ENCODE measurements around the gene MXI1. TPM values are rescaled to one million over a fixed set of nuclear protein-coding genes. Genes with fewer than 3 reads are reported as not detected.

The MXI1 gene
- polyA plus RNA-seq, 1 experiment = 17.1 TPM

DNA sequence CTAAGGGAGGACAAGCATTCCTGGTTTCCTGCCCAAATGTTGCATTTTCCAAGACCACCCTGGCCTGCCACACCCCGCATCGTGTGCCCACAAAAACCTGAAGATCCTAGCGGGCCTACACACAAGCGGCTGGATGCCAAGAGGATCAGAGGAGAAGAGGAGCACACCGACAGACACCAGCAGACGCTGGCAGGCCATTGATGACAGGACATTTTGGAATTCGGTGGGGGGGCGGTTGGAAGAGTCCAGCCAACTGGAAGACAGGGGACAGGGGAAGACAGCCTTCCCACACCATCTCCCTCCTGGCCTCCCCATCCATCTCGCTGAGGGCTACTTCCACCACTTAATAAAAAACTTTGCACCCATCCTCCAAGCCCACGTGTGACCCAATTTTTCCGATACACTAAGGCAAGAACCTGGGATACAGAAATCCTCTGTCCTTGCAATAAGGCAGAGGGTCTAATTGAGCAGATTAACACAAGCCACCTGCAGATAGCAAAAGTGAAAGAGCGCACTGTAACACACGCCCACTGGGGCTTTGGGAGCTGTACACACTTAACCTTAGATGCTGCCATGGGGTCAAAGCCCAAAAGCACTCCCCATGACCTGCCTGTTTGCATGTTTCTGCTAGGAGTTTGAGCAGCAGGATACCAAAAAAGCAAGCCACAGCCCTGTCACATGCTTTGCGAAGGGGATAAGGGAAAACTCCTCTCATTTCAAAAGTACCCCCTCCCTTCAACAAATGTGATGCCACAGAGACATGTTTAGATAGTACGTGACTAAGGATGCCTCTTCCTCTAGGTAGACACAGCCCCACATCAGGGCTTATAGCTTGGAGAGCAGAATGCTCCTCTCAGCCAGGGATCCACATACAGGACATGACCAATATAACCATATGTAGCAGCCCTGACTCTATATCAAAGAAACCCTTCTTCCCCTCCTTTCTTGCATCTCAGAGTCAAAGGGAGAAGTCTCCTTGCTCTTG is 110.8 kb downstream of the MXI1 start:
- TF ChIP-seq, protein P1, sequence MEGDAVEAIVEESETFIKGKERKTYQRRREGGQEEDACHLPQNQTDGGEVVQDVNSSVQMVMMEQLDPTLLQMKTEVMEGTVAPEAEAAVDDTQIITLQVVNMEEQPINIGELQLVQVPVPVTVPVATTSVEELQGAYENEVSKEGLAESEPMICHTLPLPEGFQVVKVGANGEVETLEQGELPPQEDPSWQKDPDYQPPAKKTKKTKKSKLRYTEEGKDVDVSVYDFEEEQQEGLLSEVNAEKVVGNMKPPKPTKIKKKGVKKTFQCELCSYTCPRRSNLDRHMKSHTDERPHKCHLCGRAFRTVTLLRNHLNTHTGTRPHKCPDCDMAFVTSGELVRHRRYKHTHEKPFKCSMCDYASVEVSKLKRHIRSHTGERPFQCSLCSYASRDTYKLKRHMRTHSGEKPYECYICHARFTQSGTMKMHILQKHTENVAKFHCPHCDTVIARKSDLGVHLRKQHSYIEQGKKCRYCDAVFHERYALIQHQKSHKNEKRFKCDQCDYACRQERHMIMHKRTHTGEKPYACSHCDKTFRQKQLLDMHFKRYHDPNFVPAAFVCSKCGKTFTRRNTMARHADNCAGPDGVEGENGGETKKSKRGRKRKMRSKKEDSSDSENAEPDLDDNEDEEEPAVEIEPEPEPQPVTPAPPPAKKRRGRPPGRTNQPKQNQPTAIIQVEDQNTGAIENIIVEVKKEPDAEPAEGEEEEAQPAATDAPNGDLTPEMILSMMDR (IDR thresholded peaks at IDR 0.05; ENCODE audit: insufficient read depth, low read depth, low read length) = no peak
- no peak for DNase-seq (ENCODE audit: low read depth)
- no peaks in the 10 kb centered on the region for H3K36me3 ChIP-seq (ENCODE audit: control insufficient read depth, insufficient read depth, low read length)
- no peak overlapping the region for H3K4me3 ChIP-seq (ENCODE audit: low read depth, low read length)
- CTCF ChIA-PET = interaction anchor here (2.1 kb wide), 1 partner anchor 37 kb away, joined by 5 read pairs; no protein-coding TSS in a partner anchor
- POLR2A ChIA-PET = no interaction called here
- no peaks in the 10 kb centered on the region for H3K27me3 ChIP-seq (ENCODE audit: control insufficient read depth, insufficient read depth, low read length)

DNA sequence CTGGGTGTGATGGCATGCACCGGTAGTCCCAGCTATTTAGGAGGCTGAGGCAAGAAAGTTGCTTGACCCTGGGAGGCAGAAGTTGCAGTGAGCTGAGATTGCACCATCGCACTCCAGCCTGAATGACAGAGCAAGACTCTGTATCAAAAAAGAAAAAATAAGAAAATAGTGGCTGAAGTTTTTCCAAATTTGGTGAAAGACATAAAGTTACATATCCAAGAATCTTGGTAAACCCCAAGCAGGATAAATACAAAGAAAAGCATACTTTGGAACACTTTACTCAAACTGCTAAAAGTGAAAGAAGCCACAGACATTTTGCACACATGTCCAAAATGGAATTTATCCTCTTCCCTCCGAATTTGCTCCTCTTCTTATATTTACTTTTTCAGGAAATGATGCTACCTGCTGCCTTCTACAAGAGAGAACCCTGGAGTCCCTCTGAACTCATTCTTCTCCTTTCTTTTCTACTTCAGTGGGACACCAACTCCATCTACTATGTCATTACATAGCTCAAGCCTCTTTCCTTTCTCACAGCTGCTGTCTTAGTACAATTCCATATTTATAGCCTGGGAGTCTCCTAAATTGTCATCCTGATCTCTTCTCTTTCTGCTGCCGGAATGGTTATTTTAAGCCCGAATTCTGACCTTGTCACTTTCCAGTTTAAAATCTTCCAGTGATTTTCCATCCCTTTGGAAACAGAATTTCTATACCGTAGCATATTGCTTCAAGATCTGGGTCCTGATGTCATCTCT is 114.6 kb downstream of the MXI1 start:
- ChIA-PET POLR2A (no interaction called here), CTCF (no interaction called here)
- TF ChIP-seq, protein P1 (IDR thresholded peaks at IDR 0.05; ENCODE audit: insufficient read depth, low read depth, low read length) = no peak
- no peaks in the 10 kb centered on the region for H3K36me3 ChIP-seq (ENCODE audit: control insufficient read depth, insufficient read depth, low read length)
- no peak for DNase-seq (ENCODE audit: low read depth)
- H3K4me3 ChIP-seq (ENCODE audit: low read depth, low read length) = no peak overlapping the region
- no peaks in the 10 kb centered on the region for H3K27me3 ChIP-seq (ENCODE audit: control insufficient read depth, insufficient read depth, low read length)

DNA sequence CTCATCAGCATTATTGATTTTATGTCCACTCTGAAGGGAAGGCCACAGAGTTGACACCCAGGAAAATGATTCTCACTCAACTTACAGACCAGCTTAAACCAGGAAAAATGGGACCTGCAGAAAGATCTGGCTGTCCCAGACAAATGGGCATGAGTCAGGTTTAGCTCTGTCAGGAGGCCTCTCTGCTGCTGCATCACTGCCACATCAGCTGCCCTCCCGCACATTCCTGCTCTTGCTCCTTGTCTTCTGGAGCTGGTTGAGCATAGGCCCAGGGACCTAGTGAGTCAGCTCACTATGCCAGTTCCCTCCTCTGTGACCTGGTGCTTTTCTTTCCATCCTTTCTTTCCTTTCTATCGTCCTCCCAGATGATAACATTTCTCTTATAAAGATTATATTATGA is 116.1 kb downstream of the MXI1 start:
- ChIA-PET POLR2A (interaction anchor here (0.6 kb wide), 1 partner anchor 541 kb away, joined by 3 read pairs; no protein-coding TSS in a partner anchor), CTCF (interaction anchor here (1.2 to 2.6 kb wide), 3 partner anchors 10 to 349 kb away, joined by 3 to 9 read pairs (median 3); no protein-coding TSS in a partner anchor)
- Histone ChIP-seq H3K36me3 (ENCODE audit: control insufficient read depth, insufficient read depth, low read length) (no peaks in the 10 kb centered on the region), H3K27me3 (ENCODE audit: control insufficient read depth, insufficient read depth, low read length) (no peaks in the 10 kb centered on the region), H3K4me3 (ENCODE audit: low read depth, low read length) (no peak overlapping the region)
- TF ChIP-seq, protein P1 (IDR thresholded peaks at IDR 0.05; ENCODE audit: insufficient read depth, low read depth, low read length) = no peak
- DNase-seq (ENCODE audit: low read depth) = peak; percentile 43

GRCh38 chr10:110324201-110324804 is 116.9 kb downstream of the MXI1 start:
- ChIA-PET CTCF (interaction anchor here (0.8 to 2.6 kb wide), 2 partner anchors 10 to 21 kb away, joined by 3 to 9 read pairs; no protein-coding TSS in a partner anchor), POLR2A (interaction anchor here (0.7 kb wide), 1 partner anchor 19 kb away, joined by 3 read pairs; no protein-coding TSS in a partner anchor)
- Histone ChIP-seq H3K27me3 (ENCODE audit: control insufficient read depth, insufficient read depth, low read length) (no peaks in the 10 kb centered on the region), H3K4me3 (ENCODE audit: low read depth, low read length) (no peak overlapping the region), H3K36me3 (ENCODE audit: control insufficient read depth, insufficient read depth, low read length) (no peaks in the 10 kb centered on the region)
- TF ChIP-seq, protein P1 (IDR thresholded peaks at IDR 0.05; ENCODE audit: insufficient read depth, low read depth, low read length) = no peak
- no peak for DNase-seq (ENCODE audit: low read depth)
